ENCODE measurements around the gene RASAL1.
"Not testable (repeated sequence)": the region's sequence is repeated elsewhere in the genome, so short reads cannot be mapped to it uniquely, and the experiment has no call there.

- TF ChIP-seq EZH2 (IDR thresholded peaks at IDR 0.05; ENCODE audit: insufficient read depth, poor library complexity, severe bottlenecking); EZH2phosphoT487 (IDR thresholded peaks at IDR 0.05; ENCODE audit: insufficient read depth, low read depth): not testable (repeated sequence)
These were observed 6.2 kb upstream of the RASAL1 start for GRCh38 chr12:113141716-113142115.
